SK-N-SH treated with all-trans-retinoic acid at 6 μM for 48 hours (cell line): ENCODE results near the gene FAM83D.

Experiments used
- ARNTL ChIP-seq: fragments of 450-650 bp; formaldehyde crosslinking; IDR thresholded peaks from 2 replicates; pipeline ENCODE4 v1.5.0; 2020; ENCODE audit warnings: low read depth, mild to moderate bottlenecking, moderate library complexity, borderline replicate concordance
- BACH2 ChIP-seq: fragments of 250-450 bp; sonication (Bioruptor Pico); IDR thresholded peaks from 2 replicates; pipeline ENCODE4 v1.9.0; 2021; ENCODE audit warnings: mild to moderate bottlenecking, borderline replicate concordance
- CSDC2 ChIP-seq: fragments of 250-450 bp; sonication (Bioruptor Pico); IDR thresholded peaks from 2 replicates; pipeline ENCODE4 v1.5.0; 2020; ENCODE audit warnings: mild to moderate bottlenecking, moderate library complexity
- GLIS3 ChIP-seq: fragments of 250-450 bp; sonication (Bioruptor Pico); IDR thresholded peaks from 2 replicates; pipeline ENCODE4 v1.5.0; 2020; ENCODE audit warnings: mild to moderate bottlenecking, moderate library complexity
- RARB ChIP-seq: fragments of 250-450 bp; sonication (Bioruptor Pico); IDR thresholded peaks from 2 replicates; pipeline ENCODE4 v1.8.0; 2021; ENCODE audit warnings: mild to moderate bottlenecking, moderate library complexity
- TCF4 ChIP-seq: fragments of 250-450 bp; sonication (Bioruptor Pico); IDR thresholded peaks from 2 replicates; pipeline ENCODE4 v1.8.0; 2021; ENCODE audit warnings: mild to moderate bottlenecking, moderate library complexity, borderline replicate concordance
- ZFP3 ChIP-seq: fragments of 250-450 bp; sonication (Bioruptor Pico); IDR thresholded peaks from 2 replicates; pipeline ENCODE4 v1.5.0; 2020; ENCODE audit warnings: mild to moderate bottlenecking, moderate library complexity
- ZFP30 ChIP-seq: fragments of 450-650 bp; formaldehyde crosslinking; IDR thresholded peaks from 2 replicates; pipeline ENCODE4 v1.5.0; 2022; ENCODE audit warnings: mild to moderate bottlenecking, moderate library complexity
- ZNF8 ChIP-seq: fragments of 450-650 bp; formaldehyde crosslinking; IDR thresholded peaks from 2 replicates; pipeline ENCODE4 v1.5.0; 2020; ENCODE audit warnings: mild to moderate bottlenecking, moderate library complexity
- TF ChIP-seq, protein P1 (sequence below): fragments of 250-450 bp; sonication (Bioruptor Pico); IDR thresholded peaks from 2 replicates; pipeline ENCODE4 v1.5.1; 2020; ENCODE audit warnings: low read depth, mild to moderate bottlenecking, moderate library complexity
- TF ChIP-seq, protein P2 (sequence below): fragments of 250-450 bp; sonication (Bioruptor Pico); IDR thresholded peaks from 2 replicates; pipeline ENCODE4 v1.8.0; 2021; ENCODE audit warnings: low read depth, mild to moderate bottlenecking, moderate library complexity, borderline replicate concordance
- TF ChIP-seq, protein P3 (sequence below): fragments of 250-450 bp; sonication (Bioruptor Pico); IDR thresholded peaks from 2 replicates; pipeline ENCODE4 v1.8.0; 2020; ENCODE audit warnings: mild to moderate bottlenecking, moderate library complexity, borderline replicate concordance
- TF ChIP-seq, protein P4 (sequence below): fragments of 250-450 bp; sonication (Bioruptor Pico); IDR thresholded peaks from 2 replicates; pipeline ENCODE4 v1.5.1; 2021; ENCODE audit warnings: mild to moderate bottlenecking, moderate library complexity

DNA sequence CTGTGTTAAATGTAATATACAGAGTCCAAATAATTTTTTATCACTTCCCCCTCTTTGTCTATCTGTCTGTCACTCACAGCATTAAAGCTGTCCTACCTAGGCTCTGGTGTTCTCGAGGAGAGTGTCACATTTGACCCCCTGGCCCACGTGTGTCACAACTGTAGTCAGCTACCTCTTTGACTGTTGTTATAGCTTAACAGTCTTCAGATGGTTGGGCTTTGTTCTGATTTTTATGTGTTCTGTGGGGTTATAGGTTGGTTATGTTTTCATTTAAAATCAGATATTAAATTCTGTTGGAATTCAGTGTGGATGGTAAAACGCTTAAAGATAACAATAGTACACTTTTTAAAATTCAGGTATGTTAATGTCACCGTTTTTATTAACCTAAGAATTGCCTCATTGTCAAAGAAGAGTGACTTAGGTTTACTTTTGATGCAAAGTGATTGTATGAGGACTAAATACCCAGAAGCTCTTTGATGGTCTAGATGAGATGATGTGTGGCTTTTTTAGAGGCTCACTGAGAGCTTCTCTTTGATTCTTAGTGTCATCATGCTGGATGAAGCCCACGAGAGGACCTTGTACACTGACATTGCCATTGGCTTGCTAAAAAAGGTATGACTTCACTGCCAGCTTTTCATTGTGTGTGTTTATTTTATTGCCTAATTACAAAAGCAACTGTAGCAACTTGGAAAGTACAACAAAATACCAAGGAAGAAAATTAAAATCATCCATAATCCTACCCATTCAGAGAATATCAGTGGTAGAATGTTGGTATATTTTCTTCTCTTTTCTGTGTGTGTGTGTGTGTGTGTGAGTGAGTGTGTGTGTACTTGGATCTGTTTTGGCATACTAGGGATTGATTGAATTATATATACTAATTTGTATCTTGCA, 65.8 kb downstream of the FAM83D start:
- TF ChIP-seq, protein P1, sequence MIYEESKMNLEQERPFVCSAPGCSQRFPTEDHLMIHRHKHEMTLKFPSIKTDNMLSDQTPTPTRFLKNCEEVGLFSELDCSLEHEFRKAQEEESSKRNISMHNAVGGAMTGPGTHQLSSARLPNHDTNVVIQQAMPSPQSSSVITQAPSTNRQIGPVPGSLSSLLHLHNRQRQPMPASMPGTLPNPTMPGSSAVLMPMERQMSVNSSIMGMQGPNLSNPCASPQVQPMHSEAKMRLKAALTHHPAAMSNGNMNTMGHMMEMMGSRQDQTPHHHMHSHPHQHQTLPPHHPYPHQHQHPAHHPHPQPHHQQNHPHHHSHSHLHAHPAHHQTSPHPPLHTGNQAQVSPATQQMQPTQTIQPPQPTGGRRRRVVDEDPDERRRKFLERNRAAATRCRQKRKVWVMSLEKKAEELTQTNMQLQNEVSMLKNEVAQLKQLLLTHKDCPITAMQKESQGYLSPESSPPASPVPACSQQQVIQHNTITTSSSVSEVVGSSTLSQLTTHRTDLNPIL (CRISPR knock-in tag) = no peak
- TF ChIP-seq CSDC2 (no peak), RARB (CRISPR knock-in tag) (no peak), GLIS3 (CRISPR knock-in tag) (no peak), BACH2 (CRISPR knock-in tag) (no peak), ZNF8 (CRISPR knock-in tag) (no peak), ZFP3 (CRISPR knock-in tag) (no peak), TCF4 (no peak), ZFP30 (no peak), ARNTL (no peak)
- TF ChIP-seq, protein P2, sequence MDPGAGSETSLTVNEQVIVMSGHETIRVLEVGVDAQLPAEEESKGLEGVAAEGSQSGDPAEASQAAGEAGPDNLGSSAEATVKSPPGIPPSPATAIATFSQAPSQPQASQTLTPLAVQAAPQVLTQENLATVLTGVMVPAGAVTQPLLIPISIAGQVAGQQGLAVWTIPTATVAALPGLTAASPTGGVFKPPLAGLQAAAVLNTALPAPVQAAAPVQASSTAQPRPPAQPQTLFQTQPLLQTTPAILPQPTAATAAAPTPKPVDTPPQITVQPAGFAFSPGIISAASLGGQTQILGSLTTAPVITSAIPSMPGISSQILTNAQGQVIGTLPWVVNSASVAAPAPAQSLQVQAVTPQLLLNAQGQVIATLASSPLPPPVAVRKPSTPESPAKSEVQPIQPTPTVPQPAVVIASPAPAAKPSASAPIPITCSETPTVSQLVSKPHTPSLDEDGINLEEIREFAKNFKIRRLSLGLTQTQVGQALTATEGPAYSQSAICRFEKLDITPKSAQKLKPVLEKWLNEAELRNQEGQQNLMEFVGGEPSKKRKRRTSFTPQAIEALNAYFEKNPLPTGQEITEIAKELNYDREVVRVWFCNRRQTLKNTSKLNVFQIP (CRISPR knock-in tag) = no peak
- TF ChIP-seq, protein P3, sequence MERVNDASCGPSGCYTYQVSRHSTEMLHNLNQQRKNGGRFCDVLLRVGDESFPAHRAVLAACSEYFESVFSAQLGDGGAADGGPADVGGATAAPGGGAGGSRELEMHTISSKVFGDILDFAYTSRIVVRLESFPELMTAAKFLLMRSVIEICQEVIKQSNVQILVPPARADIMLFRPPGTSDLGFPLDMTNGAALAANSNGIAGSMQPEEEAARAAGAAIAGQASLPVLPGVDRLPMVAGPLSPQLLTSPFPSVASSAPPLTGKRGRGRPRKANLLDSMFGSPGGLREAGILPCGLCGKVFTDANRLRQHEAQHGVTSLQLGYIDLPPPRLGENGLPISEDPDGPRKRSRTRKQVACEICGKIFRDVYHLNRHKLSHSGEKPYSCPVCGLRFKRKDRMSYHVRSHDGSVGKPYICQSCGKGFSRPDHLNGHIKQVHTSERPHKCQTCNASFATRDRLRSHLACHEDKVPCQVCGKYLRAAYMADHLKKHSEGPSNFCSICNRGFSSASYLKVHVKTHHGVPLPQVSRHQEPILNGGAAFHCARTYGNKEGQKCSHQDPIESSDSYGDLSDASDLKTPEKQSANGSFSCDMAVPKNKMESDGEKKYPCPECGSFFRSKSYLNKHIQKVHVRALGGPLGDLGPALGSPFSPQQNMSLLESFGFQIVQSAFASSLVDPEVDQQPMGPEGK (CRISPR knock-in tag) = no peak
- TF ChIP-seq, protein P4, sequence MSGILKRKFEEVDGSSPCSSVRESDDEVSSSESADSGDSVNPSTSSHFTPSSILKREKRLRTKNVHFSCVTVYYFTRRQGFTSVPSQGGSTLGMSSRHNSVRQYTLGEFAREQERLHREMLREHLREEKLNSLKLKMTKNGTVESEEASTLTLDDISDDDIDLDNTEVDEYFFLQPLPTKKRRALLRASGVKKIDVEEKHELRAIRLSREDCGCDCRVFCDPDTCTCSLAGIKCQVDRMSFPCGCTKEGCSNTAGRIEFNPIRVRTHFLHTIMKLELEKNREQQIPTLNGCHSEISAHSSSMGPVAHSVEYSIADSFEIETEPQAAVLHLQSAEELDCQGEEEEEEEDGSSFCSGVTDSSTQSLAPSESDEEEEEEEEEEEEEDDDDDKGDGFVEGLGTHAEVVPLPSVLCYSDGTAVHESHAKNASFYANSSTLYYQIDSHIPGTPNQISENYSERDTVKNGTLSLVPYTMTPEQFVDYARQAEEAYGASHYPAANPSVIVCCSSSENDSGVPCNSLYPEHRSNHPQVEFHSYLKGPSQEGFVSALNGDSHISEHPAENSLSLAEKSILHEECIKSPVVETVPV (CRISPR knock-in tag) = no peak
